22Rv1 (cell line): ENCODE measurements around the gene KLF12.

Source experiments
- CTCF ChIP-seq: fragments of 450-650 bp; IDR thresholded peaks from 2 replicates; pipeline ENCODE4 v1.5.1; 2017; ENCODE audit warnings: mild to moderate bottlenecking
- ZFX ChIP-seq: fragments of 450-650 bp; IDR thresholded peaks from 2 replicates; pipeline ENCODE4 v1.6.1; 2017; ENCODE audit warnings: antibody characterized with exemption, borderline replicate concordance

- TF ChIP-seq CTCF (no peak), ZFX (no peak)
These were observed 36.1 kb downstream of the KLF12 start for GRCh38 chr13:74098077-74098476.
